Stimulated activated CD8-positive, alpha-beta memory T cell treated with anti-CD3 and anti-CD28 coated beads, Interleukin-4, amount 100 ng/mL, for 48 hours (primary cell): ENCODE measurements around the gene SLC6A2.
"Not testable (repeated sequence)": the region's sequence is repeated elsewhere in the genome, so short reads cannot be mapped to it uniquely, and the experiment has no call there.

Experiments used
- DNase-seq: peaks from one replicate; pipeline ENCODE4 v3.0.0-alpha.2; 2020

Gene SLC6A2

GRCh38 chr16:55655897-55656681 lies at the start of gene SLC6A2:
Gene SLC6A2 (plus strand): TSS chr16:55655988. CDS start chr16:55656695, 707 bp downstream.
- no peak for DNase-seq

- DNase-seq: no peak
These were observed 42.0 kb upstream of the SLC6A2 start for GRCh38 chr16:55613613-55614335.

GRCh38 chr16:55615071-55615470 lies 40.7 kb upstream of the SLC6A2 start:
- no peak for DNase-seq

- not testable (repeated sequence) for DNase-seq
These were observed 40.1 kb upstream of the SLC6A2 start for GRCh38 chr16:55615670-55616069.

GRCh38 chr16:55621771-55622170 lies 34.0 kb upstream of the SLC6A2 start:
- no peak for DNase-seq

- DNase-seq: no peak
These were observed 33.5 kb upstream of the SLC6A2 start for GRCh38 chr16:55622272-55622671.

GRCh38 chr16:55622930-55623561 lies 32.7 kb upstream of the SLC6A2 start:
- DNase-seq: no peak

GRCh38 chr16:55623640-55624039 lies 32.1 kb upstream of the SLC6A2 start:
- no peak for DNase-seq

GRCh38 chr16:55624696-55625095 lies 31.1 kb upstream of the SLC6A2 start:
- DNase-seq: no peak

GRCh38 chr16:55625843-55626242 lies 29.9 kb upstream of the SLC6A2 start:
- DNase-seq: no peak

GRCh38 chr16:55628306-55628968 lies 27.4 kb upstream of the SLC6A2 start:
- DNase-seq: no peak

- DNase-seq: no peak
These were observed 25.0 kb upstream of the SLC6A2 start for GRCh38 chr16:55630774-55631173.

GRCh38 chr16:55632259-55632658 lies 23.5 kb upstream of the SLC6A2 start:
- no peak for DNase-seq

GRCh38 chr16:55634193-55634592 lies 21.6 kb upstream of the SLC6A2 start:
- no peak for DNase-seq

GRCh38 chr16:55638256-55638655 lies 17.5 kb upstream of the SLC6A2 start:
- DNase-seq: no peak

GRCh38 chr16:55640701-55641327 lies 15.0 kb upstream of the SLC6A2 start:
- no peak for DNase-seq

GRCh38 chr16:55641430-55642056 lies 14.2 kb upstream of the SLC6A2 start:
- DNase-seq: no peak

GRCh38 chr16:55642611-55643010 lies 13.2 kb upstream of the SLC6A2 start:
- DNase-seq: no peak

GRCh38 chr16:55643161-55643970 lies 12.4 kb upstream of the SLC6A2 start:
- DNase-seq: no peak

GRCh38 chr16:55645986-55646385 lies 9.8 kb upstream of the SLC6A2 start:
- no peak for DNase-seq

- no peak for DNase-seq
These were observed 8.4 kb upstream of the SLC6A2 start for GRCh38 chr16:55647343-55647742.
